KMS-11 (cell line): ENCODE data around the gene COX6B2.

Experiments used
- H2AFZ ChIP-seq: fragments of 200-600 bp; sonication (generic); 2 replicates; pipeline ENCODE4 v1.6.1; 2016; ENCODE audit warnings: antibody characterized with exemption, mixed run types, low read depth
- H3K27ac ChIP-seq: fragments of 200-600 bp; sonication (generic); 2 replicates; pipeline ENCODE4 v1.6.1; 2016; ENCODE audit warnings: mild to moderate bottlenecking, mixed run types
- H3K27me3 ChIP-seq: fragments of 200-600 bp; sonication (generic); 2 replicates; pipeline ENCODE4 v1.6.1; 2017; ENCODE audit warnings: mild to moderate bottlenecking, low read depth, mixed run types, moderate library complexity; ENCODE audit not compliant: insufficient read depth
- H3K36me3 ChIP-seq: fragments of 200-600 bp; sonication (generic); 2 replicates; pipeline ENCODE4 v1.6.1; 2017; ENCODE audit warnings: mild to moderate bottlenecking, mixed run types; ENCODE audit not compliant: insufficient read depth
- H3K4me1 ChIP-seq: fragments of 200-600 bp; sonication (generic); 2 replicates; pipeline ENCODE4 v1.6.1; 2016; ENCODE audit warnings: mild to moderate bottlenecking, low read depth, mixed run types; ENCODE audit not compliant: poor library complexity, severe bottlenecking
- H3K4me2 ChIP-seq: fragments of 200-600 bp; sonication (generic); 2 replicates; pipeline ENCODE4 v1.7.0; 2016; ENCODE audit warnings: mild to moderate bottlenecking, mixed run types
- H3K4me3 ChIP-seq: fragments of 200-600 bp; sonication (generic); IDR thresholded peaks from 2 replicates; pipeline ENCODE4 v1.6.1; 2017; ENCODE audit warnings: low read depth, low read length, mixed read lengths; ENCODE audit not compliant: insufficient read depth
- H3K79me2 ChIP-seq: fragments of 200-600 bp; sonication (generic); 2 replicates; pipeline ENCODE4 v1.6.1; 2016; ENCODE audit warnings: low read depth, mixed run types; ENCODE audit not compliant: insufficient read depth
- H3K9ac ChIP-seq: fragments of 200-600 bp; sonication (generic); 2 replicates; pipeline ENCODE4 v1.6.1; 2016; ENCODE audit warnings: mild to moderate bottlenecking, mixed run types
- H4K20me1 ChIP-seq: fragments of 200-600 bp; sonication (generic); 2 replicates; pipeline ENCODE4 v1.6.1; 2016; ENCODE audit warnings: mild to moderate bottlenecking, mixed run types; ENCODE audit not compliant: insufficient read depth
- TF ChIP-seq, protein P1 (sequence below): fragments of 200-600 bp; sonication (generic); conservative IDR thresholded peaks from 2 replicates; pipeline ENCODE4 v1.6.1; 2017; ENCODE audit warnings: low read depth, mild to moderate bottlenecking, antibody characterized with exemption, low read length, moderate library complexity, mixed read lengths

COX6B2 gene

DNA sequence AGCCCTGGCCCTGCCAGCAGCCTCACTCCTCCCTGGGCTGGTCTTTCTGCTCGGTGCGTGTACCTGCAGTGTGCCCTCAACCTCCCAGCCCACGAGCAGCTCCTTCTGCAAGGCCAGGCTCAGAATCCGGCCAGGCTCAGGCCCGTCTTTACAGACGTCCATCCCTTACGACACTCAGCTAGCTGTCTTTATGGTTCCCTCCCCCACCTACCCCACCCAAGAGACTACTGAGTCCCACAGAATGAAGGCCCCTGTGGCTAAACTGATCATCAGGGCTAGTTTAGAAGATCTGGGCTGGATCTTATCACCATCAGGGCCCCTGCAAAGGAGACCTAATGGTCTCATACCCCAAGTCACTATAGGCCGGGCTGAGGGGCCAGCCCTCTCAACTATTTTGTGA lies 40.1 kb downstream of the COX6B2 start:
- H3K27me3 ChIP-seq = no peaks in the 10 kb centered on the region
- H3K36me3 ChIP-seq = no peaks in the 10 kb centered on the region
- TF ChIP-seq, protein P1, sequence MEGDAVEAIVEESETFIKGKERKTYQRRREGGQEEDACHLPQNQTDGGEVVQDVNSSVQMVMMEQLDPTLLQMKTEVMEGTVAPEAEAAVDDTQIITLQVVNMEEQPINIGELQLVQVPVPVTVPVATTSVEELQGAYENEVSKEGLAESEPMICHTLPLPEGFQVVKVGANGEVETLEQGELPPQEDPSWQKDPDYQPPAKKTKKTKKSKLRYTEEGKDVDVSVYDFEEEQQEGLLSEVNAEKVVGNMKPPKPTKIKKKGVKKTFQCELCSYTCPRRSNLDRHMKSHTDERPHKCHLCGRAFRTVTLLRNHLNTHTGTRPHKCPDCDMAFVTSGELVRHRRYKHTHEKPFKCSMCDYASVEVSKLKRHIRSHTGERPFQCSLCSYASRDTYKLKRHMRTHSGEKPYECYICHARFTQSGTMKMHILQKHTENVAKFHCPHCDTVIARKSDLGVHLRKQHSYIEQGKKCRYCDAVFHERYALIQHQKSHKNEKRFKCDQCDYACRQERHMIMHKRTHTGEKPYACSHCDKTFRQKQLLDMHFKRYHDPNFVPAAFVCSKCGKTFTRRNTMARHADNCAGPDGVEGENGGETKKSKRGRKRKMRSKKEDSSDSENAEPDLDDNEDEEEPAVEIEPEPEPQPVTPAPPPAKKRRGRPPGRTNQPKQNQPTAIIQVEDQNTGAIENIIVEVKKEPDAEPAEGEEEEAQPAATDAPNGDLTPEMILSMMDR = no peak
- no peak overlapping the region for H3K4me2 ChIP-seq
- H3K9ac ChIP-seq = no peak overlapping the region
- H3K79me2 ChIP-seq = no peaks in the 10 kb centered on the region
- no peaks in the 10 kb centered on the region for H4K20me1 ChIP-seq
- no peak overlapping the region for H3K4me3 ChIP-seq
- H3K4me1 ChIP-seq = no peaks in the 10 kb centered on the region
- no peak overlapping the region for H2AFZ ChIP-seq
- H3K27ac ChIP-seq = no peak overlapping the region

GRCh38 chr19:55312621-55313512 lies 41.7 kb downstream of the COX6B2 start:
- no peak overlapping the region for H3K4me2 ChIP-seq
- H3K4me3 ChIP-seq = no peak overlapping the region
- H3K27me3 ChIP-seq = no peaks in the 10 kb centered on the region
- H2AFZ ChIP-seq = no peak overlapping the region
- no peaks in the 10 kb centered on the region for H3K36me3 ChIP-seq
- no peaks in the 10 kb centered on the region for H4K20me1 ChIP-seq
- H3K9ac ChIP-seq = no peak overlapping the region
- H3K27ac ChIP-seq = no peak overlapping the region
- no peaks in the 10 kb centered on the region for H3K79me2 ChIP-seq
- no peaks in the 10 kb centered on the region for H3K4me1 ChIP-seq
- TF ChIP-seq, protein P1 = no peak

DNA sequence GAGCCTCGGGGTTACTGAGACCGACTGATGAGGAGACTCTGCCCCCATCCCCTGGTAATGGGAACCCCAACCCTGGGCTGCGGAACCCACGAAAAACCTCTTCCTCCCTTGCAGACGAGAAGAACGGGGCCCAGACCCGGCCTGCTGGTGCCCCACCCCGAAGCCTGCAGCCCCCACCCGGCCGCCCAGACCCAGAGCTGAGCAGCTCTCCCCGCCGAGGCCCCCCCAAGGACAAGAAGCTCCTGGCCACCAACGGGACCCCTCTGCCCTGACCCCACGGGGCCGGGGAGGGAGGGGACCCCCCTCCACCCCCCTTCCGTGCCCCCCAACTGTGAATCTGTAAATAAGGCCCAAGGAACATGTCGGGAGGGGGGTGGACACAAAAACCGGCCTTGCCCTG lies 42.7 kb downstream of the COX6B2 start:
- no peaks in the 10 kb centered on the region for H3K27me3 ChIP-seq
- no peaks in the 10 kb centered on the region for H3K36me3 ChIP-seq
- no peak overlapping the region for H2AFZ ChIP-seq
- TF ChIP-seq, protein P1 = no peak
- H3K4me3 ChIP-seq = no peak overlapping the region
- no peaks in the 10 kb centered on the region for H3K4me1 ChIP-seq
- H3K27ac ChIP-seq = no peak overlapping the region
- H3K79me2 ChIP-seq = no peaks in the 10 kb centered on the region
- no peaks in the 10 kb centered on the region for H4K20me1 ChIP-seq
- H3K4me2 ChIP-seq = no peak overlapping the region
- no peak overlapping the region for H3K9ac ChIP-seq

GRCh38 chr19:55311397-55311796 lies 43.1 kb downstream of the COX6B2 start:
- no peaks in the 10 kb centered on the region for H3K4me1 ChIP-seq
- no peaks in the 10 kb centered on the region for H3K27me3 ChIP-seq
- no peaks in the 10 kb centered on the region for H4K20me1 ChIP-seq
- no peak overlapping the region for H3K9ac ChIP-seq
- no peaks in the 10 kb centered on the region for H3K36me3 ChIP-seq
- no peak overlapping the region for H3K27ac ChIP-seq
- H2AFZ ChIP-seq = no peak overlapping the region
- H3K4me2 ChIP-seq = no peak overlapping the region
- H3K4me3 ChIP-seq = no peak overlapping the region
- no peaks in the 10 kb centered on the region for H3K79me2 ChIP-seq
- TF ChIP-seq, protein P1 = no peak
